ENCODE results near the gene SPEN.

SPEN gene

GRCh38 chr1:15949453-15950245 lies 102.1 kb downstream of the SPEN start:
- DNase-seq = peak; percentile 95

- DNase-seq = peak; percentile 82
These were observed 102.8 kb downstream of the SPEN start for GRCh38 chr1:15950302-15950701.

GRCh38 chr1:15950763-15951295 lies 103.3 kb downstream of the SPEN start:
- peak; percentile 91 for DNase-seq

GRCh38 chr1:15951341-15952153 lies 104.0 kb downstream of the SPEN start:
- DNase-seq = peak; percentile 78

GRCh38 chr1:15952317-15953258 lies 105.1 kb downstream of the SPEN start:
- DNase-seq = peak; percentile 70

GRCh38 chr1:15953294-15953771 lies 105.8 kb downstream of the SPEN start:
- DNase-seq = no peak

- no peak for DNase-seq
These were observed 106.3 kb downstream of the SPEN start for GRCh38 chr1:15953791-15954241.

GRCh38 chr1:15954316-15954715 lies 106.8 kb downstream of the SPEN start:
- no peak for DNase-seq

- no peak for DNase-seq
These were observed 108.0 kb downstream of the SPEN start for GRCh38 chr1:15955552-15955951.

- no peak for DNase-seq
These were observed 108.6 kb downstream of the SPEN start for GRCh38 chr1:15956150-15956549.

- DNase-seq = no peak
These were observed 110.0 kb downstream of the SPEN start for GRCh38 chr1:15957221-15958095.

- DNase-seq = no peak
These were observed 110.6 kb downstream of the SPEN start for GRCh38 chr1:15958111-15958510.

- no peak for DNase-seq
These were observed 111.3 kb downstream of the SPEN start for GRCh38 chr1:15958793-15959192.

GRCh38 chr1:15959424-15959823 lies 111.9 kb downstream of the SPEN start:
- no peak for DNase-seq

GRCh38 chr1:15959827-15960446 lies 112.4 kb downstream of the SPEN start:
- peak; percentile 53 for DNase-seq

- DNase-seq = no peak
These were observed 113.3 kb downstream of the SPEN start for GRCh38 chr1:15960808-15961207.

- DNase-seq = no peak
These were observed 114.0 kb downstream of the SPEN start for GRCh38 chr1:15961492-15961891.

GRCh38 chr1:15962176-15962575 lies 114.7 kb downstream of the SPEN start:
- no peak for DNase-seq

GRCh38 chr1:15962671-15963362 lies 115.3 kb downstream of the SPEN start:
- no peak for DNase-seq

- no peak for DNase-seq
These were observed 116.0 kb downstream of the SPEN start for GRCh38 chr1:15963363-15963967.
